H1 (cell line): ENCODE results near the gene TRAK1. TPM values are rescaled to one million over a fixed set of nuclear protein-coding genes. Genes with fewer than 3 reads are reported as not detected.

Experiments used
- CTCF ChIA-PET: fragments of 300-600 bp; sonication (Branson Sonifier 250); formaldehyde crosslinking; loops from one replicate; lab custom pipeline; 2021; ENCODE audit not compliant: partially characterized antibody; lab: Charles Lee
- POLR2A ChIA-PET: fragments of 300-600 bp; sonication (Branson Sonifier 250); formaldehyde crosslinking; loops from one replicate; lab custom pipeline; 2021; ENCODE audit warnings: inconsistent platforms; ENCODE audit not compliant: partially characterized antibody; lab: Charles Lee
- DNase-seq, 2 experiments: peaks; one replicate each; pipeline versions ENCODE4 v3.0.0 to v3.0.0-alpha.2; 2010 to 2022; ENCODE audit warnings: low spot score in 2 of 2, low read depth in 1 of 2, mixed read lengths in 1 of 2
- FAIRE-seq: peaks from 2 replicates; lab custom pipeline; 2011; peaks lifted over from hg19 to GRCh38; lab: Jason Lieb, UNC
- H2AFZ ChIP-seq: 2 replicates; pipeline ENCODE4 v1.8.1; 2012; ENCODE audit warnings: low read length, inconsistent platforms
- H2AK5ac ChIP-seq: 2 replicates; pipeline ENCODE4 v1.6.1; 2013; ENCODE audit warnings: low read depth, low read length
- H2BK120ac ChIP-seq: replicated peaks from 2 replicates; pipeline ENCODE3; 2013; ENCODE audit warnings: low read depth, low read length, inconsistent platforms
- H2BK12ac ChIP-seq: 2 replicates; pipeline ENCODE4 v1.6.1; 2013; ENCODE audit warnings: low read depth, low read length
- H2BK15ac ChIP-seq: 2 replicates; pipeline ENCODE4 v1.6.1; 2013; ENCODE audit warnings: low read length
- H2BK20ac ChIP-seq: 2 replicates; pipeline ENCODE4 v1.6.1; 2013; ENCODE audit warnings: low read length
- H2BK5ac ChIP-seq: 2 replicates; pipeline ENCODE4 v1.6.1; 2013; ENCODE audit warnings: low read depth, low read length
- H3K14ac ChIP-seq: 2 replicates; pipeline ENCODE4 v1.6.1; 2013; ENCODE audit warnings: inconsistent platforms; ENCODE audit not compliant: insufficient read length
- H3K18ac ChIP-seq: 2 replicates; pipeline ENCODE4 v1.6.1; 2013; ENCODE audit warnings: low read length; ENCODE audit errors: extremely low read depth
- H3K23ac ChIP-seq: 2 replicates; pipeline ENCODE4 v1.6.1; 2013; ENCODE audit warnings: inconsistent platforms; ENCODE audit not compliant: insufficient read length
- H3K23me2 ChIP-seq: 2 replicates; pipeline ENCODE4 v1.6.1; 2013; ENCODE audit warnings: low read depth, low read length
- H3K27ac ChIP-seq: 2 replicates; pipeline ENCODE4 v1.6.1; 2011; ENCODE audit warnings: low read depth, low read length, inconsistent platforms
- H3K27me3 ChIP-seq, 4 experiments: replicated peaks in 1 of 4; 1 replicate in 1 of 4; 2 replicates in 3 of 4; pipeline versions ENCODE4 v1.6.1 to v1.8.1; 2011 to 2013; ENCODE audit warnings: low read length in 3 of 4, mild to moderate bottlenecking in 3 of 4, inconsistent platforms in 2 of 4, mixed read lengths in 2 of 4, moderate library complexity in 1 of 4; ENCODE audit not compliant: control insufficient read depth in 3 of 4, insufficient read depth in 3 of 4; ENCODE audit errors: extremely low read depth in 1 of 4
- H3K36me3 ChIP-seq, 4 experiments: 2 replicates each; pipeline versions ENCODE4 v1.6.1 to v1.8.1; 2011 to 2013; ENCODE audit warnings: mild to moderate bottlenecking in 4 of 4, low read length in 3 of 4, moderate library complexity in 2 of 4, control low read depth in 1 of 4, inconsistent platforms in 1 of 4; ENCODE audit not compliant: insufficient read depth in 4 of 4, control insufficient read depth in 2 of 4
- H3K4ac ChIP-seq: replicated peaks from 2 replicates; pipeline ENCODE3; 2013; ENCODE audit warnings: low read length, low read depth, mixed read lengths, inconsistent platforms; ENCODE audit not compliant: insufficient read length
- H3K4me1 ChIP-seq, 4 experiments: replicated peaks in 1 of 4; 1 replicate in 1 of 4; 2 replicates in 3 of 4; pipeline versions ENCODE4 v1.6.1 to v1.8.1; 2011 to 2013; ENCODE audit warnings: low read length in 3 of 4, inconsistent platforms in 2 of 4, mixed read lengths in 1 of 4; ENCODE audit not compliant: insufficient read depth in 4 of 4, control insufficient read depth in 3 of 4
- H3K4me2 ChIP-seq, 2 experiments: 2 replicates each; pipeline versions ENCODE4 v1.6.1 to v1.8.1; 2011 to 2013; ENCODE audit warnings: low read depth in 2 of 2, low read length in 2 of 2, control low read depth in 1 of 2, inconsistent platforms in 1 of 2, mild to moderate bottlenecking in 1 of 2; ENCODE audit not compliant: insufficient read depth in 1 of 2
- H3K4me3 ChIP-seq, 4 experiments: fragments of 200-600, 300-600 bp in 1 of 4; sonication (generic), shearing (Covaris generic), sonication (Bioruptor Twin) in 1 of 4; 2 replicates each; pipeline versions ENCODE4 v1.5.1 to v1.8.1; 2011 to 2016; ENCODE audit warnings: low read length in 4 of 4, low read depth in 3 of 4, control low read depth in 2 of 4, inconsistent platforms in 2 of 4, mild to moderate bottlenecking in 2 of 4, mixed read lengths in 1 of 4, moderate library complexity in 1 of 4; ENCODE audit not compliant: insufficient read depth in 2 of 4; ENCODE audit errors: extremely low read depth in 1 of 4
- H3K56ac ChIP-seq: replicated peaks from 2 replicates; pipeline ENCODE3; 2013; ENCODE audit warnings: low read depth, mild to moderate bottlenecking, mixed read lengths, low read length, inconsistent platforms; ENCODE audit not compliant: insufficient read length
- H3K79me1 ChIP-seq: 2 replicates; pipeline ENCODE4 v1.6.1; 2013; ENCODE audit warnings: low read depth, low read length, control low read depth
- H3K79me2 ChIP-seq, 2 experiments: 2 replicates each; pipeline versions ENCODE4 v1.6.1 to v1.8.1; 2012 to 2013; ENCODE audit warnings: low read length in 2 of 2, mild to moderate bottlenecking in 2 of 2, inconsistent platforms in 1 of 2; ENCODE audit not compliant: insufficient read depth in 2 of 2, control insufficient read depth in 1 of 2
- H3K9ac ChIP-seq, 4 experiments: replicated peaks in 1 of 4; 1 replicate in 1 of 4; 2 replicates in 3 of 4; pipeline versions ENCODE4 v1.6.1 to v1.8.1; 2011 to 2013; ENCODE audit warnings: low read depth in 3 of 4, low read length in 3 of 4, control low read depth in 2 of 4, mild to moderate bottlenecking in 2 of 4, moderate library complexity in 2 of 4, inconsistent platforms in 1 of 4; ENCODE audit errors: extremely low read depth in 1 of 4
- H3K9me3 ChIP-seq, 2 experiments: 2 replicates each; pipeline versions ENCODE4 v1.6.1 to v1.8.1; 2012 to 2013; ENCODE audit warnings: mild to moderate bottlenecking in 2 of 2, moderate library complexity in 2 of 2, control low read depth in 1 of 2, inconsistent platforms in 1 of 2, low read depth in 1 of 2, low read length in 1 of 2, mixed read lengths in 1 of 2; ENCODE audit not compliant: insufficient read depth in 2 of 2
- H4K20me1 ChIP-seq, 2 experiments: replicated peaks in 1 of 2; 2 replicates each; pipeline versions ENCODE3 to v1.8.1; 2011 to 2013; ENCODE audit warnings: inconsistent platforms in 2 of 2, low read length in 2 of 2, mild to moderate bottlenecking in 1 of 2; ENCODE audit not compliant: insufficient read depth in 2 of 2, control insufficient read depth in 1 of 2
- H4K5ac ChIP-seq: 2 replicates; pipeline ENCODE4 v1.6.1; 2013; ENCODE audit warnings: low read length, low read depth, mixed read lengths, inconsistent platforms; ENCODE audit not compliant: insufficient read length
- H4K8ac ChIP-seq: 2 replicates; pipeline ENCODE4 v1.8.0; 2013; ENCODE audit warnings: mild to moderate bottlenecking, moderate library complexity, low read length, inconsistent platforms; ENCODE audit not compliant: insufficient read depth; ENCODE audit errors: extremely low read depth
- H4K91ac ChIP-seq: replicated peaks from 2 replicates; pipeline ENCODE3; 2013; ENCODE audit warnings: low read length, mixed read lengths, inconsistent platforms; ENCODE audit not compliant: insufficient read length
- CBX5 ChIP-seq: fragments of 300-800, 300-1000 bp; sonication (generic); IDR thresholded peaks from 2 replicates; pipeline ENCODE4 v1.7.1; 2016; ENCODE audit warnings: antibody characterized with exemption, low read length, low read depth
- CTCF ChIP-seq, 3 experiments: IDR thresholded peaks; 1 replicate in 2 of 3; 2 replicates in 1 of 3; pipeline versions ENCODE4 v1.5.1 to v1.6.1; 2011; ENCODE audit warnings: low read length in 3 of 3, mild to moderate bottlenecking in 3 of 3, inconsistent platforms in 2 of 3, low read depth in 1 of 3, moderate library complexity in 1 of 3; ENCODE audit not compliant: insufficient read depth in 1 of 3; ENCODE audit errors: control extremely low read depth in 1 of 3
- FOSL1 ChIP-seq: IDR thresholded peaks from 2 replicates; pipeline ENCODE4 v1.6.1; 2011; ENCODE audit warnings: mild to moderate bottlenecking, low read depth, low read length, moderate library complexity; ENCODE audit not compliant: insufficient read depth
- GABPA ChIP-seq: IDR thresholded peaks from 2 replicates; pipeline ENCODE4 v1.6.1; 2011; ENCODE audit warnings: mild to moderate bottlenecking, low read length, moderate library complexity, borderline replicate concordance; ENCODE audit not compliant: insufficient read depth
- MAX ChIP-seq: IDR thresholded peaks from 2 replicates; pipeline ENCODE4 v1.6.1; 2012; ENCODE audit warnings: inconsistent platforms
- POLR2A ChIP-seq, 2 experiments: IDR thresholded peaks; 1 replicate in 1 of 2; 2 replicates in 1 of 2; pipeline ENCODE4 v1.6.1; 2011; ENCODE audit warnings: low read depth in 2 of 2, low read length in 2 of 2, mild to moderate bottlenecking in 2 of 2; ENCODE audit errors: control extremely low read depth in 1 of 2
- TAF7 ChIP-seq: optimal IDR thresholded peaks from 2 replicates; pipeline ENCODE3; 2011; ENCODE audit warnings: low read depth, mild to moderate bottlenecking, inconsistent platforms, low read length, moderate library complexity, borderline replicate concordance
- USF2 ChIP-seq: IDR thresholded peaks from 2 replicates; pipeline ENCODE4 v1.6.1; 2011; ENCODE audit warnings: low read length, improper control_type of control experiment
- WGBS, 2 experiments: shearing (Covaris generic) in 1 of 2; methylation state at CpG; one replicate each; pipeline versions ENCODE4 v1.1.6 to v1.1.7; 2013 to 2015; ENCODE audit warnings: low lambda C conversion rate in 2 of 2, mixed read lengths in 2 of 2, inconsistent platforms in 1 of 2, low coverage in 1 of 2, missing lambda C conversion rate in 1 of 2; ENCODE audit not compliant: insufficient replicate concordance in 2 of 2, insufficient coverage in 1 of 2, insufficient read length in 1 of 2; ENCODE audit errors: extremely low coverage in 1 of 2, missing lambda C conversion rate in 1 of 2; 5-methylcytosine and 5-hydroxymethylcytosine counted together
- polyA plus RNA-seq, 7 experiments: library from polyadenylated mRNA; depleted of rRNA in 3 of 7; stranded (reverse) in 5 of 7; unstranded in 2 of 7; fragments of >200 nt in 5 of 7; fragments of 200-250 nt in 2 of 7; gene quantifications; 1 replicate in 5 of 7; 2 replicates in 1 of 7; 4 replicates in 1 of 7; pipeline versions ENCODE4 v1.2.1 to v1.2.3, GENCODE V29; 2011 to 2013; ENCODE audit warnings: missing spikeins in 2 of 7, mixed read lengths in 2 of 7
- total RNA-seq: library from RNA; stranded (reverse); fragmentation: NEBNext Ultra II Directional; extraction: Animal tissue kit (Norgen Biotek cat#: 25700); gene quantifications from 2 replicates; pipeline ENCODE4 v1.2.1, GENCODE V29; 2021

The TRAK1 gene
- total and polyA plus RNA-seq, 2 of the 8 experiments (the other 6 are each of a cell fraction or from before 2014, with no cell fraction given): 21.3 to 32.7 TPM

GRCh38 chr3:42222942-42223693, 132.0 kb downstream of the TRAK1 start:
- Histone ChIP-seq H4K8ac (no peak overlapping the region), H4K20me1 (peaks cover 0 to 2% of the 10 kb centered on the region in 2 experiments), H2BK120ac (no peak overlapping the region), H3K14ac (no peak overlapping the region), H3K9me3 (no peaks in the 10 kb centered on the region), H3K4me1 (no peaks in the 10 kb centered on the region), H3K9ac (no peak overlapping the region), H3K4me2 (no peak overlapping the region), H2BK20ac (no peak overlapping the region), H3K4ac (no peak overlapping the region), H4K5ac (no peak overlapping the region), H3K18ac (no peak overlapping the region), H3K56ac (no peak overlapping the region), H3K23me2 (no peaks in the 10 kb centered on the region), H3K36me3 (peaks cover 0 to 18% (median 12%) of the 10 kb centered on the region in 4 experiments; a peak in 5 of 8 replicates), H3K23ac (no peak overlapping the region), H2BK12ac (no peak overlapping the region), H2BK15ac (no peak overlapping the region), H2AFZ (no peak overlapping the region), H3K79me2 (no peaks in the 10 kb centered on the region), H3K79me1 (no peaks in the 10 kb centered on the region; the same call in 1 of the 2 replicates), H3K27ac (no peak overlapping the region), H4K91ac (no peak overlapping the region), H3K27me3 (no peaks in the 10 kb centered on the region), H2AK5ac (no peak overlapping the region), H2BK5ac (no peak overlapping the region), H3K4me3 (no peak overlapping the region)
- WGBS, 2 experiments: 90% methylated on average over 28 of the region's 31 CpGs; no CpG with 5 or more reads in 1 of the 2 experiments
- CTCF ChIA-PET: interaction anchor here (0.9 to 4.5 kb wide), 5 partner anchors 9 to 220 kb away, joined by 3 to 19 read pairs (median 7); no protein-coding TSS in a partner anchor
- POLR2A ChIA-PET: interaction anchor here (0.6 kb wide), 1 partner anchor 131 kb away, joined by 3 read pairs; no protein-coding TSS in a partner anchor
- DNase-seq: no peak
- no peak for FAIRE-seq
- no peak for TF ChIP-seq CTCF (IDR thresholded peaks at IDR 0.05; ENCODE audit: control extremely low read depth in 1 of 3, insufficient read depth in 1 of 3, low read depth in 1 of 3, low read length in 3 of 3)
- no peak for TF ChIP-seq MAX
- no peak for TF ChIP-seq CBX5
- TF ChIP-seq GABPA: no peak
- TF ChIP-seq TAF7: no peak
- no peak for TF ChIP-seq USF2
- no peak for TF ChIP-seq FOSL1
- no peak for TF ChIP-seq POLR2A (IDR thresholded peaks at IDR 0.05; ENCODE audit: control extremely low read depth in 1 of 2, low read depth in 2 of 2, low read length in 2 of 2)
